ENCODE measurements around the gene ALPP. TPM values are rescaled to one million over a fixed set of nuclear protein-coding genes. Genes with fewer than 3 reads are reported as not detected.
"Not testable (repeated sequence)": the region's sequence is repeated elsewhere in the genome, so short reads cannot be mapped to it uniquely, and the experiment has no call there.

The ALPP gene
- polyA plus RNA-seq, 1 of the 3 experiments (the other 2 are of a cell fraction), result not detected

- Histone ChIP-seq H3K4me1 (ENCODE audit: control insufficient read depth in 1 of 2, insufficient read depth in 2 of 2, low read depth in 1 of 2, low read length in 1 of 2) (no peaks in the 10 kb centered on the region), H4K20me1 (ENCODE audit: insufficient read depth) (no peaks in the 10 kb centered on the region), H3F3A (replicated peaks; ENCODE audit: insufficient read depth) (no peaks in the 10 kb centered on the region), H2AFZ (ENCODE audit: low read depth) (no peak overlapping the region), H3K9me3 (no peaks in the 10 kb centered on the region), H3K9me2 (no peaks in the 10 kb centered on the region), H3K4me3 (ENCODE audit: low read depth in 2 of 2, low read length in 1 of 2) (no peak overlapping the region), H3K9ac (no peak overlapping the region), H3K27ac (ENCODE audit: low read depth in 2 of 2, low read length in 1 of 2) (no peak overlapping the region), H3K79me2 (ENCODE audit: insufficient read depth) (no peaks in the 10 kb centered on the region), H3K36me3 (replicated peaks in 1 of 2; ENCODE audit: control insufficient read depth in 1 of 2, insufficient read depth in 2 of 2, low read length in 1 of 2) (peaks cover 0 to 2% of the 10 kb centered on the region in 2 experiments), H3K27me3 (ENCODE audit: insufficient read depth) (no peaks in the 10 kb centered on the region), H3K4me2 (no peak overlapping the region)
- POLR2A ChIA-PET, result no interaction called here
- 95% methylated on average over 11 of the region's 18 CpGs for WGBS (ENCODE audit: low lambda C conversion rate)
- DNase-seq, result no peak
- TF ChIP-seq RXRA (IDR thresholded peaks at IDR 0.05; ENCODE audit: borderline replicate concordance, low read depth), result no peak
- TF ChIP-seq RAD21 (IDR thresholded peaks at IDR 0.05; ENCODE audit: low read length), result no peak
- no peak for TF ChIP-seq FOXM1 (IDR thresholded peaks at IDR 0.05; ENCODE audit: low read depth)
- no peak for TF ChIP-seq GABPA (IDR thresholded peaks at IDR 0.05; ENCODE audit: low read depth)
- TF ChIP-seq FOSL2 (IDR thresholded peaks at IDR 0.05; ENCODE audit: borderline replicate concordance, low read depth), result no peak
- no peak for TF ChIP-seq MEF2A (IDR thresholded peaks at IDR 0.05; ENCODE audit: borderline replicate concordance, low read depth)
- TF ChIP-seq PBX3 (IDR thresholded peaks at IDR 0.05), result no peak
- TF ChIP-seq MXI1 (IDR thresholded peaks at IDR 0.05; ENCODE audit: low read depth, low read length), result no peak
- TF ChIP-seq REST (IDR thresholded peaks at IDR 0.05; ENCODE audit: low read depth, low read length), result no peak
- no peak for TF ChIP-seq NFIC (IDR thresholded peaks at IDR 0.05; ENCODE audit: borderline replicate concordance)
- no peak for TF ChIP-seq CHD2 (IDR thresholded peaks at IDR 0.05; ENCODE audit: low read length, partially characterized antibody)
- TF ChIP-seq YY1 (IDR thresholded peaks at IDR 0.05; ENCODE audit: low read depth), result no peak
- TF ChIP-seq POLR2AphosphoS5 (IDR thresholded peaks at IDR 0.05; ENCODE audit: low read depth, low read length), result no peak
- no peak for TF ChIP-seq RCOR1 (IDR thresholded peaks at IDR 0.05; ENCODE audit: low read length)
- no peak for TF ChIP-seq RFX5 (IDR thresholded peaks at IDR 0.05; ENCODE audit: low read length)
- no peak for TF ChIP-seq TEAD4 (IDR thresholded peaks at IDR 0.05; ENCODE audit: borderline replicate concordance, insufficient read depth)
- CTCF ChIA-PET, result interaction anchor here (1.0 to 5.1 kb wide), 6 partner anchors 8 to 431 kb away, joined by 3 to 29 read pairs (median 4); partner anchors contain the start of gene NPPC
Observed at GRCh38 chr2:232336981-232337720, 41.4 kb upstream of the ALPP start.

GRCh38 chr2:232338094-232338758, 40.3 kb upstream of the ALPP start:
- CTCF ChIA-PET, result interaction anchor here (0.7 to 2.4 kb wide), 2 partner anchors 412 to 439 kb away, joined by 3 to 11 read pairs; partner anchors contain the start of gene NPPC
- H3K4me3 ChIP-seq (ENCODE audit: low read depth in 2 of 2, low read length in 1 of 2); H3K9me2 ChIP-seq; DNase-seq; H4K20me1 ChIP-seq (ENCODE audit: insufficient read depth); H3K27ac ChIP-seq (ENCODE audit: low read depth in 2 of 2, low read length in 1 of 2); H3K27me3 ChIP-seq (ENCODE audit: insufficient read depth); H3K9me3 ChIP-seq; H3K4me2 ChIP-seq; H3K9ac ChIP-seq; POLR2A ChIA-PET; H3K4me1 ChIP-seq (ENCODE audit: control insufficient read depth in 1 of 2, insufficient read depth in 2 of 2, low read depth in 1 of 2, low read length in 1 of 2); H3K79me2 ChIP-seq (ENCODE audit: insufficient read depth); H2AFZ ChIP-seq (ENCODE audit: low read depth); H3K36me3 ChIP-seq (replicated peaks in 1 of 2; ENCODE audit: control insufficient read depth in 1 of 2, insufficient read depth in 2 of 2, low read length in 1 of 2); H3F3A ChIP-seq (replicated peaks; ENCODE audit: insufficient read depth): not testable (repeated sequence)
- 94% methylated on average over 3 of the region's 16 CpGs for WGBS (ENCODE audit: low lambda C conversion rate)
